SKM-1 (cell line): ENCODE measurements around the gene SLC38A10.

ENCODE experiments used
- DNase-seq: peaks from one replicate; lab custom pipeline; 2025; ENCODE audit not compliant: unreplicated experiment; lab: John Stamatoyannopoulos, UW

Gene SLC38A10

GRCh38 chr17:81299846-81300585, 4.9 kb upstream of the SLC38A10 start:
- no peak for DNase-seq

GRCh38 chr17:81298991-81299738, 4.1 kb upstream of the SLC38A10 start:
- DNase-seq, result no peak

DNA sequence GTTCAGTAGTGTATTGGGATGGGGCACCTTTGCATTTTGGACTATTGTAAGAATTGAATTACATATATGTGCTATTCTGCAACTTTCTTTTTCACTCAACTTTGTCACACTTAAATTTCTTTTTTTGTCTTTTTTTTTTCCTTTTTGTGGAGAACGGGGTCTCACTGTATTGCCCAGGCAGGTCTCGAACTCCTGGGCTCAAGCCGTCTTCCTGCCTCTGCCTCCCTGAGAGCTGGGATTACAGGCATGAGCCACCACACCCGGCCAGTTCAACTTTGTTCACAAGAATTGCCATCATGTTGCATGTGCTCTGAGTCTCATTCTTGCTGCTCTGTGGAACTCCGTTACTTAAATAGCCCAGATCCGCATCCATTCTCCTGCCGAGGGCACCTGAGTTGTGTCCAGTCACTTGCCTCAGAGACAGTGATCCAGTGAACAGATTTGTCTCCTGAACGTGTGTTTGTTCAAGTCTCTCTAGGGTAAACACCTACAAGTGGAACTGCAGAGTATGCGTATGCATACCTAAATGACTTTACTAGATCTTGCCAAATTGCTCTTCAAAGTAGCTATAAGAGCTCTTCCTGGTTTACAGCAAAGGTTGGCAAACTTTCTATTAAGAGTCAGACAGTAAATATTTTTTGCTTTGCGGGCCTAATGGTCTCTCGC, 3.4 kb upstream of the SLC38A10 start:
- DNase-seq, result no peak

DNA sequence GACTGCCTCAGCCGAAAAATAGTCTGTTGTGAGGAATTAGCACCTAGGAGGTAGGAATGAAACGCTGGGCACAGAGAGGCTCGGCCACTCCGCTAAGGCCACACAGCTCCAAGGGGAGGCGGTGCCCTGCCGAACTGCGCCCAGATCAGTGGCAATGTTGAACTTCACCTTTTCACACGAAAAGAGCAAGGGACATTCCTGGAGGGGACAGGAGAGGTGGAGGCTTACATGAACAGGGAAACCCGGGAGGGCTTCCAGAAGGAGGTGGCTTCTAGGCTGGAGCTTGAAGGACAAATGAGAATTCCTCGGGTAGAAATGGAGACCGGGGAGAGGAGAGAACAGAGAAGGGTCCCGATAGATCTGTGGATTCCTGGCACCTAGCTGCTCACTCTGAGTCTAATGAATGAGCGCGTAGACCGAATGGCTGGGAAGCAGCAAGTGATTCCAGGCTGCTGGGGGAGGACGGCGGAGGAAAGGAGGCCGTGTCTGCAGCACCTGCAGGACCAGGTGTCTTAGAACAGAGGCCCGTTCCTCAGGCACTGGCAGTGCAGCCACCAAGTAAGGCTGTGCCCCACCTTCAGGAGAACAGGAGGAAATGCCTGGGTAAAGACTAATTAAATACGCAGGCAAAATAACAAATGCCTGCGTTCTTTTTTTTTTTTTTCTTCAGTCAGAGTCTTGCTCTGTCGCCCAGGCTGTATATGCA, 722 bp upstream of the SLC38A10 start:
- DNase-seq, result no peak

DNA sequence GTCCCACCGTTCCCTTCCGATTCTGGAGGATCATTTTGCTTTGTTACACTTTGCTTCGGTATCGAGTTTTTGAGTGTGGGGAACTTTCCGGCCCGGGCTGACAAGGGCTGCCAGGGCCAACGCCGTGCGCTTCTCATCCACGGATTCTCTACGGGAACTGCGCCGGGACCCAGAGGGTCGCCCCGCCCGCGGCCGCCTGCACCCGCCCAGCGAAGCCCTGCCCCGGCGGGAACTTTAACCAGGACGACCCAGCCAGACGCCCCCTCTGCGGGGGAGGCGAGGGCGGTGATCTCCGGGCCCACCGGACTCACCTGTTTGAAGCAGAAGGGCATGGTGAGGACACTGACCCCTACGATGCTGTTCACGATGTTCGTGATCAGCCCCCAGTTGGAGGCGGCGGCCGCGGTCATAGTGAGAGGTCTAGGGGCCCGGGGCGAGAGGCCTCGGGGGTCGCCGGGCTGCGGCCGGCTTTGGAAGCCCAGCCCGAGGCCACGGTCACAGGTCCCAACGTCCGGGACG, 536 bp downstream of the SLC38A10 start:
- no peak for DNase-seq

DNA sequence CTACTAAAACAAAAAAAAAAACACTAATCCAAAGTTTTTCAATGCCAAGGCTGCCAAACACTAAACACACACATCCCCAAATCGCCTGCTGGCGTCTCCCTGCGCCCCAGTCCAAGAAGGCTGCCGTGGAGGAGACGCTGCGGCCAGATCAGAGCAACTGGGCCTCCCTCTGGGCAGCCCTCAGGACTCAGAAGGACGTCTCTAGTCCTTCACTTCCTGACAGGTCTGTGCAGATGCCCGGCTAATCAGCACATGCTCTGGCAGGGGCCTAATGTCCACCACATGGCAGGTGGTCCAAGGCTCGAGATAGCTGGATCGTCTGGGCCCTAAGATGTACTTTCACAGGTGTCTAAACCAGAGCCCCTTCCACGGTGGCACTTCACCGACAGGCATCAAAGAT, 2.7 kb downstream of the SLC38A10 start:
- no peak for DNase-seq

DNA sequence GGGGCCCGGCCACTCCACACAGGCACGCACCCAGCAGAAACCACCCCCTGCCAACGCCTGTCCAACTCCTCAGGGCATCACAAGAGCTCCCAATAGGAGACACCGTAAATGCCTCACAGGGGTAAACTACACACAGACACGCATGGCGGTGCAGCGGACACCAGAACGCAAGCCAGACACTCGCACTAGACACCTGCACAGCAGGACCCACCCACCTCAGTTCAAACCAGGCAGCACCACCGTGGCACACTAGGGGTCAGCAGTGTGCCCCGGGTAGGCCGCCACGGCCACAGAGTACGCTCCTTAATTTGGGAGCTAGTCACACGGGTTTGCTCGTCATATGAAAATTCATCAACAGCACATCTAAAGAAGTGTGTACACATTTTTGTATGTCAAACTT, 3.4 kb downstream of the SLC38A10 start:
- no peak for DNase-seq

DNA sequence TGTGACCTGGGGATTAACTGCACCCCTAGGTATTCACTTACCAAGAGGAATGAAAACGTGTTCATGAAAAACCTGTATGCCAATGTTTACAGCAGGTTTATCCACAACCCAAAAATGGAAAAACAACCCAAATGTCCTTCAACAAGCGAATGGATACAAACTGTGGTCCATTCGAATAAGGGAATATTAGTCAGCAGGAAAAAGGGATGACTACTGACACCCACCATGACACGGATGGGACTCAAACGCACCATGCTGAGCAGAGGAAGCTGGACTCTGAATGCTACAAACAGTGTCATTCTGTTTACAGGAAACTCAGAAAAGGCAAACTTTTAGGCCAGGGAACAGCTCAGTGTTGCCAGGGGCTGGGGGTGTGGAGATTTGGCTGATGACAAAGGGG, 4.9 kb downstream of the SLC38A10 start:
- no peak for DNase-seq

- DNase-seq, result no peak
Observed at GRCh38 chr17:81289627-81290026, 5.5 kb downstream of the SLC38A10 start.

- no peak for DNase-seq
Observed at GRCh38 chr17:81288715-81289114, 6.4 kb downstream of the SLC38A10 start.

DNA sequence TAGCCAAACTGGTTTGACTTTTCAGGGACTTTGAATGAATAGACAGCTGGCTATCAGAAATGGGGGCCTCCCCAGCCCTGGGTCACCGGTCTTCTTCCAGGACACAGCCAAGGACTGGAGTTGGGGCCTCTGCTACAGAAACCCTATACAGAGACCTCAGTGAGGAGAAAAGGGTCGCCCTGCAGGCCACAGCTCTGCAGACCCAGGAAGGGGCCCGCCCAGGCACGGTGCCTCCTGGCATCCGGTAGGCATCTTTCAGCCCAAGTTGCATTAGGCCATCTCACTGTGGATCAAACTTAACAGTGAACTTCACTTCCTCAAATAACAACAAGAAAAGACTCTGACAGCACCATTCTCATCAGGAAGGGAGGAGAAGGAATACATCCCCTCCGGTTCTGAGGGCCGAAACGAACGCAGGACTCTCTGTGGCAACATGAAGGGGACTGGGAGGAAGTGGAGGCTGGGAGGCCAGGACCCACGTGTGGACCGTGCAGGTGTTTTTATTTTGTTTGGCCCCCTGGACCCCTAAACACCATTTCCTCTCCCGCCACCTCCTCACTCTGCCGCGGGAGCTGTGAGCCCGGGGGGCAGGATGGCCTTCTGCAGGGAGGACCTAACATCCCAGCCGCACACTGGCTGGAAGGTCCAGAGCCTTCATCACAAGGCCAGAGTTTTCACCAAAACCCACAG, 7.2 kb downstream of the SLC38A10 start:
- no peak for DNase-seq

GRCh38 chr17:81287152-81287551, 8.0 kb downstream of the SLC38A10 start:
- no peak for DNase-seq

DNA sequence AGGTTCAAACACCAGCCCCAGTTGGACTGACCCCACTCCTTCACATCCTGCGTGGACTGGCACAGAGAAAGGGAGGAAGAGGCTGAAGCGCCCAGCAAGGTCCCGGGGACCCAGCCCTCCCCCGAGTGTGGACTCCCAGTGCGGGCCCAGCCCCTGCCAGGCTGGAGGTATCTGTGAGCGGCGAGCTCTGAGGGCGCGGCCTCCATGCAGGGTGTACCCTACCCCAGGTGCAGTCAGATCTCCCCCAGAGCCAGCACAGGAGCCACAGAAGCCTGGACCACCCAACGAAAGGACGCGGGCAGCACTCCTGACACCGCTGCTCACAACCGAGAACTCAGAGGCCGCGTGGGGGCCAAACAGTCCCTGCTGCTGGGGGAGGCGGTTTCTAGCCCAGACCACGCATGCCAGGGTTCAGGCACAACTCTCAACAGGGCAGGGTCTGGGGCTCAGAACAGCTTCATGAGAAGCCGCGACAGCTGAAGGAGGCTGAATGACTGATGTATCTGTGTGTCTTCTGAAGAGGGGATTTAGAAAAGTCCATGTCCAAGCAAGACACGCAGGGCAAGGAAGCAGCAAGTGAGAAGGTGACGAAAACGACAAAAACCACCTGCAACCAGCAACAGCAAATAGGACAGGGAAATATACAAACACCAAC, 8.5 kb downstream of the SLC38A10 start:
- DNase-seq, result no peak

DNA sequence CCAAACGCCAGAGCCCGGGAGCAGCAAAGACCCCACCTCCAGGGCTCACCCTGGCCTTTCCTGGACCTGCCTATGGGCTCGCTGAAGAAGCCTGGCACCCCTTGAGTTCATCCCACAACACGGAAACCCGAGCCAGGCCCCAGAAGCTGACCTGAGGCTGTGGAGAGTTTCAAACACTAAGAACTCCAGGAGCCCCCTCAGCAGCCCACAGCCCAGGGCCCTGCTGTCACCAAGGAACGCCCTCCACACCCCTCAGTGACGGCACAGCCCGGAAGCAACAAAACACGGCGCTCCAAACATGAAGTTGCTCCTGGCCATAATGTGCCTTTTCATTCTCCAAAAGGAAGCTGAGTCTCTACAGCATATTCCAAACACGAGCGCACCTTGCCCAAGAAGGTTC, 9.2 kb downstream of the SLC38A10 start:
- no peak for DNase-seq

GRCh38 chr17:81285179-81285878, 9.8 kb downstream of the SLC38A10 start:
- peak; percentile 65 for DNase-seq

DNA sequence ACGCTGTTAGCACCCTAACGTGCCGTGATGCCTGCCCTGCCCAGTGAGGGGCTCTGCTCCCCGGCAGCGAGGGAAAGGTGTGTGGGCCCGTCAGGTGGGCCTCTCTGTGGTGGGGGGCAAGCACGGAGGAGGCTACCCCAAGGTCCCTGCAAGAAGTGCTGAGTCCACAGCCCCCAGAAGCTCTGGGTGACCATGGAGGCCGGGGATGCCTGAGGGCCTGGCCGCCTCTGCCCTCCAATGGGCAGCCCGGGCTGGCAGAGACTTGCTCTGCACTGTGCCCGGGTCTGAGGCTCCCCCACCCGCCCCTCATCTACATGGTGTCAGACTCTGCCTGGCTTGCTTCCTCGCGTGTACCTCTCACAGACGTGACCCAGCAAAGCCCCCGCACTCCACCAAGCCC, 12.2 kb downstream of the SLC38A10 start:
- no peak for DNase-seq

- no peak for DNase-seq
Observed at GRCh38 chr17:81282141-81282540, 13.0 kb downstream of the SLC38A10 start.

- DNase-seq, result no peak
Observed at GRCh38 chr17:81280571-81280970, 14.5 kb downstream of the SLC38A10 start.
